Gastrocnemius medialis (tissue), 4 donors: ENCODE results near the gene ZNF619. TPM values are rescaled to one million over a fixed set of nuclear protein-coding genes. Genes with fewer than 3 reads are reported as not detected.
"Not testable (repeated sequence)": the region's sequence is repeated elsewhere in the genome, so short reads cannot be mapped to it uniquely, and the experiment has no call there.

ENCODE experiments used
- ATAC-seq, 2 donors: fragments of 150-250 bp; one replicate each; pipeline ENCODE4 v1.9.1; 2016
- DNase-seq, 2 donors: peaks; one replicate each; pipeline ENCODE4 v3.0.0-alpha.2; 2019
- H3K27ac ChIP-seq, 4 donors: fragments of 200-600 bp; sonication (generic); 1 replicate in 1 of 4; 2 replicates in 3 of 4; pipeline ENCODE4 v1.5.1; 2016 to 2018; ENCODE audit warnings: mild to moderate bottlenecking in 2 of 4, moderate library complexity in 1 of 4
- H3K27me3 ChIP-seq, 3 donors: fragments of 200-600 bp; sonication (generic) in 2 of 3; 1 replicate in 1 of 3; 2 replicates in 2 of 3; pipeline versions ENCODE4 v1.5.1 to v1.6.0; 2016 to 2019; ENCODE audit warnings: mild to moderate bottlenecking in 1 of 3, moderate library complexity in 1 of 3
- H3K36me3 ChIP-seq, 2 donors: fragments of 200-600 bp; sonication (generic) in 1 of 2; one replicate each; pipeline ENCODE4 v1.5.1; 2017 to 2018
- H3K4me1 ChIP-seq, 2 donors: fragments of 200-600 bp; sonication (generic) in 1 of 2; one replicate each; pipeline ENCODE4 v1.5.1; 2016 to 2017; ENCODE audit warnings: mild to moderate bottlenecking in 2 of 2
- H3K4me3 ChIP-seq, 4 donors: fragments of 200-600 bp; sonication (generic) in 3 of 4; 1 replicate in 1 of 4; 2 replicates in 3 of 4; pipeline ENCODE4 v1.5.1; 2016 to 2019; ENCODE audit warnings: mild to moderate bottlenecking in 2 of 4
- H3K9me3 ChIP-seq, 3 donors: fragments of 200-600 bp; sonication (generic) in 2 of 3; 1 replicate in 1 of 3; 2 replicates in 2 of 3; pipeline ENCODE4 v1.5.1; 2016 to 2019
- POLR2A ChIP-seq, 2 donors: fragments of 450-650 bp; IDR thresholded peaks; one replicate each; pipeline ENCODE4 v1.6.1; 2017; ENCODE audit warnings: antibody characterized with exemption in 2 of 2, mild to moderate bottlenecking in 2 of 2, moderate library complexity in 2 of 2
- in situ Hi-C, 4 donors: fragments of 200-750 bp; cut with MboI; loops; one replicate each; pipeline versions ENCODE4 v1.15.0 to v1.8.0; 2017; ENCODE audit warnings: low sequenced_read_pairs in 4 of 4
- intact Hi-C: fragments of 100-400 bp; cut with DNase I; formaldehyde crosslinking; loops from one replicate; pipeline ENCODE4 v1.15.1; 2023; ENCODE audit warnings: low total_unique reads
- total RNA-seq, 4 donors: library from RNA; depleted of rRNA; stranded (reverse); fragments of >200 nt; gene quantifications; one replicate each; pipeline versions ENCODE4 v1.1.0 to v1.2.3, GENCODE V29; 2016
- TF ChIP-seq, protein P1 (sequence below), 5 experiments: fragments of 450-650 bp in 3 of 5; fragments of 200-600 bp in 2 of 5; sonication (generic) in 2 of 5; IDR thresholded peaks in 4 of 5; conservative IDR thresholded peaks in 1 of 5; 1 replicate in 4 of 5; 2 replicates in 1 of 5; pipeline ENCODE4 v1.5.1; 2016 to 2019; ENCODE audit warnings: antibody characterized with exemption in 5 of 5, mild to moderate bottlenecking in 3 of 5, moderate library complexity in 3 of 5

The ZNF619 gene
- total RNA-seq, 4 donors from 2014 or later, result 1.9 to 7.2 (median 2.7) TPM

- ATAC-seq, result no peak
- in situ Hi-C loops (loop anchor here in 2 of 4 donors (10.0 to 25.0 kb wide), 3 partner anchors 64 to 1274 kb away; partner anchors contain the start of genes SLC25A38 (in 1 of the 2), XIRP1 (in 1 of the 2) and ZNF621 (in 1 of the 2)), intact Hi-C loops (no loop called here)
- no peak for TF ChIP-seq POLR2A (IDR thresholded peaks at IDR 0.05)
- TF ChIP-seq, protein P1, sequence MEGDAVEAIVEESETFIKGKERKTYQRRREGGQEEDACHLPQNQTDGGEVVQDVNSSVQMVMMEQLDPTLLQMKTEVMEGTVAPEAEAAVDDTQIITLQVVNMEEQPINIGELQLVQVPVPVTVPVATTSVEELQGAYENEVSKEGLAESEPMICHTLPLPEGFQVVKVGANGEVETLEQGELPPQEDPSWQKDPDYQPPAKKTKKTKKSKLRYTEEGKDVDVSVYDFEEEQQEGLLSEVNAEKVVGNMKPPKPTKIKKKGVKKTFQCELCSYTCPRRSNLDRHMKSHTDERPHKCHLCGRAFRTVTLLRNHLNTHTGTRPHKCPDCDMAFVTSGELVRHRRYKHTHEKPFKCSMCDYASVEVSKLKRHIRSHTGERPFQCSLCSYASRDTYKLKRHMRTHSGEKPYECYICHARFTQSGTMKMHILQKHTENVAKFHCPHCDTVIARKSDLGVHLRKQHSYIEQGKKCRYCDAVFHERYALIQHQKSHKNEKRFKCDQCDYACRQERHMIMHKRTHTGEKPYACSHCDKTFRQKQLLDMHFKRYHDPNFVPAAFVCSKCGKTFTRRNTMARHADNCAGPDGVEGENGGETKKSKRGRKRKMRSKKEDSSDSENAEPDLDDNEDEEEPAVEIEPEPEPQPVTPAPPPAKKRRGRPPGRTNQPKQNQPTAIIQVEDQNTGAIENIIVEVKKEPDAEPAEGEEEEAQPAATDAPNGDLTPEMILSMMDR (IDR thresholded peaks at IDR 0.05 in 4 of 5, conservative IDR thresholded peaks at IDR 0.05 in 1 of 5), result no peak
- Histone ChIP-seq H3K36me3 (peaks cover 0 to 77% of the 10 kb centered on the region in 2 donors), H3K4me1 (peaks cover 15 to 20% of the 10 kb centered on the region in 2 donors), H3K27ac (no peak overlapping the region), H3K4me3 (no peak overlapping the region), H3K27me3 (no peaks in the 10 kb centered on the region), H3K9me3 (no peaks in the 10 kb centered on the region)
- no peak for DNase-seq
Measured at GRCh38 chr3:40461161-40461560, 15.8 kb upstream of the ZNF619 start.

- Histone ChIP-seq H3K4me1 (peaks cover 11 to 13% of the 10 kb centered on the region in 2 donors), H3K36me3 (peaks cover 0 to 77% of the 10 kb centered on the region in 2 donors)
- H3K27me3 ChIP-seq, H3K9me3 ChIP-seq, DNase-seq, H3K4me3 ChIP-seq, ATAC-seq, H3K27ac ChIP-seq, intact Hi-C loops: not testable (repeated sequence)
- in situ Hi-C loops, result loop anchor here in 2 of 4 donors (10.0 to 25.0 kb wide), 3 partner anchors 62 to 1276 kb away; partner anchors contain the start of genes SLC25A38 (in 1 of the 2), XIRP1 (in 1 of the 2) and ZNF621 (in 1 of the 2)
Measured at GRCh38 chr3:40462838-40463237, 14.1 kb upstream of the ZNF619 start.

- no peak for TF ChIP-seq POLR2A (IDR thresholded peaks at IDR 0.05)
- TF ChIP-seq, protein P1 (IDR thresholded peaks at IDR 0.05 in 4 of 5, conservative IDR thresholded peaks at IDR 0.05 in 1 of 5), result no peak
- ATAC-seq (no peak), DNase-seq (no peak)
- in situ Hi-C loops (loop anchor here in 2 of 4 donors (10.0 to 25.0 kb wide), 3 partner anchors 61 to 1276 kb away; partner anchors contain the start of genes SLC25A38 (in 1 of the 2), XIRP1 (in 1 of the 2) and ZNF621 (in 1 of the 2)), intact Hi-C loops (no loop called here)
- Histone ChIP-seq H3K27ac (no peak overlapping the region), H3K9me3 (no peaks in the 10 kb centered on the region), H3K4me3 (no peak overlapping the region), H3K4me1 (peaks cover 4 to 6% of the 10 kb centered on the region in 2 donors), H3K27me3 (no peaks in the 10 kb centered on the region), H3K36me3 (peaks cover 0 to 69% of the 10 kb centered on the region in 2 donors)
Measured at GRCh38 chr3:40463579-40463978, 13.3 kb upstream of the ZNF619 start.

DNA sequence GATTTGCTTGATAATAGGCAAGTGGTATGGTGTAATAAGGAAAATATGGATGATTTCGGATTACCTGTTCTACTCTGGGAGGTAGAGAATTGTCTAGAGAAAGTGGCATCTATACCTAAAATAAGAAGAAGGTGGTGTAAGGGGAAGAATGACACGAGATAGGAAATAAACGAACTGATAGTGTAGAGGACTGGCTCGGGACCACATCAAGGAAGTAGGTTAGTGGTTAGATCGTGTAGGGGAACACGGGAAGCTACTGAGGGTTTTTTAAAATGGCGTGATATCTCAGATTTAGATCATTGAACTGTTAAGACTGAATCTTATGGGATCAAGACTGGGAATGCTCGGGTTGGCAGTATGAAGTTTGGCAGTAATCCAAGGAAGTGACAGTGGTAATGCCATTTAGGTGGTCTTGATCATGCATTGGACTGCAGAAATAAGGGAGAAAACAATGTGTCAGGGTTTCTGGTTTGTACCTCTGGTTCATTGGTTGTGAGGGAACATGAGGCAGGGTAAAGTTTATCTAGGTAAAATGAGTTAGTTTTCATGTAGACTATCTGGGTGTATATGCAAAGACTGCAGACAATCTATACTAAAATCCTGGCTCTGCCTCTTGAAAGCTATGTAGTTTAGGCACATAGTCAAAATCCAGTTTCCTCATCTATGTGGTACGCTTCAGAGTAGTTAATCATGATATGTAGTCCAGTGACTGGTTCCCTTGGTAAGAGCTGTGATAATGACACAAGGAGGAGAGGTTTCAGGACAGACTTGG, 12.4 kb upstream of the ZNF619 start:
- H3K36me3 ChIP-seq, result peaks cover 0 to 60% of the 10 kb centered on the region in 2 donors
- H3K27ac ChIP-seq, result no peak overlapping the region
- no peak for ATAC-seq
- no peak for DNase-seq
- no peaks in the 10 kb centered on the region for H3K4me1 ChIP-seq
- intact Hi-C loops, result no loop called here
- no peaks in the 10 kb centered on the region for H3K27me3 ChIP-seq
- no peaks in the 10 kb centered on the region for H3K9me3 ChIP-seq
- no peak overlapping the region for H3K4me3 ChIP-seq
- no peak for TF ChIP-seq POLR2A (IDR thresholded peaks at IDR 0.05)
- TF ChIP-seq, protein P1 (IDR thresholded peaks at IDR 0.05 in 4 of 5, conservative IDR thresholded peaks at IDR 0.05 in 1 of 5), result no peak
- in situ Hi-C loops, result loop anchor here in 2 of 4 donors (10.0 to 25.0 kb wide), 3 partner anchors 60 to 1277 kb away; partner anchors contain the start of genes SLC25A38 (in 1 of the 2), XIRP1 (in 1 of the 2) and ZNF621 (in 1 of the 2)

DNA sequence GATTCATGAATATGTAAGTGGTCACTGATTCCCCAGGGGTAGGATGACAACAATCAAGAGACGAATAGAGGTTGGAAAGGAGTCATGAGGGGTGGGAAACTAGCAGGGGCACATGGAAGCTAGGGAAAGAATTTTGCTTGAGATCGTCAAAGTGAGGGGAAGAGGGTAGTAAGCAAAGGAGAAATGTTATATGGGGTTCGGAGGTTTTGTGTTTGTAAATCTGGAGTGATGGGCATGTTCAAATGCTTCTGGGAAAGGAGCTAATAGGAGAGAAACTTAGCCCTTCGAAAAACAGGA, 11.9 kb upstream of the ZNF619 start:
- TF ChIP-seq, protein P1 (IDR thresholded peaks at IDR 0.05 in 4 of 5, conservative IDR thresholded peaks at IDR 0.05 in 1 of 5), result no peak
- no peak for TF ChIP-seq POLR2A (IDR thresholded peaks at IDR 0.05)
- no peak for DNase-seq
- H3K36me3 ChIP-seq, result peaks cover 0 to 54% of the 10 kb centered on the region in 2 donors
- no peak overlapping the region for H3K27ac ChIP-seq
- H3K4me3 ChIP-seq, result no peak overlapping the region
- H3K9me3 ChIP-seq, result no peaks in the 10 kb centered on the region
- no peak for ATAC-seq
- H3K27me3 ChIP-seq, result no peaks in the 10 kb centered on the region
- no peaks in the 10 kb centered on the region for H3K4me1 ChIP-seq
- intact Hi-C loops (no loop called here), in situ Hi-C loops (loop anchor here in 2 of 4 donors (10.0 to 25.0 kb wide), 3 partner anchors 60 to 1278 kb away; partner anchors contain the start of genes SLC25A38 (in 1 of the 2), XIRP1 (in 1 of the 2) and ZNF621 (in 1 of the 2))
